Stimulated activated CD4-positive, alpha-beta T cell treated with anti-CD3 and anti-CD28 coated beads, Interleukin-1b, Interleukin-23, amount 100 ng/mL, for 1 hour (primary cell): ENCODE data around the gene HES4.
A peak's percentile ranks its signal among the peaks of the same experiment; 100 is the strongest.
"Not testable (repeated sequence)": the region's sequence is repeated elsewhere in the genome, so short reads cannot be mapped to it uniquely, and the experiment has no call there.

Experiments used
- DNase-seq, 2 donors: peaks; one replicate each; pipeline ENCODE4 v3.0.0-alpha.2; 2020; ENCODE audit warnings: low read depth in 2 of 2

The HES4 gene

GRCh38 chr1:998745-998994, 1.2 kb downstream of the HES4 start:
- DNase-seq = no peak

DNA sequence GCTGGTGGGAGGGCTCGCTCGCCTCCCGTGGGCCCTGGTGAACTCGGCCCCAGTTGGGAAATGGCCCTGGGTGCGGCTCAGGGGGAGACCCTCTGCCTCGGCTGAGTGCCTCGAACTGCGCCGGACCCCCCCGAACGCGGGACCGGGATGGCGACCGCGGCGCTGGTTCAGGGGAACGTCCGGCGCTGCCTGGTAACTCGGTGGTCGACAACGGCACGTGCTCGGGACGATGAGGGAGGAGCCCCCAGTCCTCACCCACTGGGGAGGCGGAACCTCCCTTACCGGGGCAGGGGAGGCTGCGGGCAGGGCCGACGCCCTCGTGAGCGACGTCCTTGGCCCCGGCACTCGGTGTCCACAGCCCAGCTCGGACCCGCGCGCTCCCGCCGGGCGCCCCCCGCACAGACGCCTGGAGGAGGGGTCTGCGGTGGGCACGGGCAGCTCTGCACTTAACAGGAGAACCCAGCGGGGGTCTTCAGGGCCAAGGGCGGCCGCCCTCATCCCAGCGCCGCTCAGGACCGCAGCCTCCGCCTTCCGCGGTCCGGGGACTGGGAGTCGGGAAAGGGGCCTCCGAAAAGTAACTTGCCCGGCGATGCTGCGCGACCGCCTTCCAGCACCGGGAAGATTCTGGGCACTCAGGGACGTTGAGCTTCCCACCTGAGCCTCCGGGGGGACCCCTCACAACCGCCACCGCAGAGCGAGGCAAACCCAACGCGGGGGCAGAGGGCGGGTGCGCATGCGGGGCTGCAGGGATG, 1.7 kb downstream of the HES4 start:
- DNase-seq = no peak

DNA sequence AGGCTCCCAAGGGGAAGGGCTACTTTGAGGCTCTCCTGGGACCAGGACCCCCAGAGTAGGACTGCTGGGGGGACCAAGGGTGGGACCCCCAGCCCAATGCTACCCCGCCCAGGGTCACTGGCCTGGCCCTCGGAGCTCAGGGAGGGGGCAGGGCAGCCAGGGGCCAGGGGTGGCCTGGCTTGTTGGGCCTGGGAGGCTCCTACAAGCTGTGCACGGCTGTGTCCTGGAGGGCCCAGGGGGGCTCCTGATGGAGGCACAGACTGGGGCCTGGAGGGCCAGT, 2.2 kb downstream of the HES4 start:
- DNase-seq = no peak

GRCh38 chr1:996851-997712, 2.8 kb downstream of the HES4 start:
- DNase-seq = no peak

DNA sequence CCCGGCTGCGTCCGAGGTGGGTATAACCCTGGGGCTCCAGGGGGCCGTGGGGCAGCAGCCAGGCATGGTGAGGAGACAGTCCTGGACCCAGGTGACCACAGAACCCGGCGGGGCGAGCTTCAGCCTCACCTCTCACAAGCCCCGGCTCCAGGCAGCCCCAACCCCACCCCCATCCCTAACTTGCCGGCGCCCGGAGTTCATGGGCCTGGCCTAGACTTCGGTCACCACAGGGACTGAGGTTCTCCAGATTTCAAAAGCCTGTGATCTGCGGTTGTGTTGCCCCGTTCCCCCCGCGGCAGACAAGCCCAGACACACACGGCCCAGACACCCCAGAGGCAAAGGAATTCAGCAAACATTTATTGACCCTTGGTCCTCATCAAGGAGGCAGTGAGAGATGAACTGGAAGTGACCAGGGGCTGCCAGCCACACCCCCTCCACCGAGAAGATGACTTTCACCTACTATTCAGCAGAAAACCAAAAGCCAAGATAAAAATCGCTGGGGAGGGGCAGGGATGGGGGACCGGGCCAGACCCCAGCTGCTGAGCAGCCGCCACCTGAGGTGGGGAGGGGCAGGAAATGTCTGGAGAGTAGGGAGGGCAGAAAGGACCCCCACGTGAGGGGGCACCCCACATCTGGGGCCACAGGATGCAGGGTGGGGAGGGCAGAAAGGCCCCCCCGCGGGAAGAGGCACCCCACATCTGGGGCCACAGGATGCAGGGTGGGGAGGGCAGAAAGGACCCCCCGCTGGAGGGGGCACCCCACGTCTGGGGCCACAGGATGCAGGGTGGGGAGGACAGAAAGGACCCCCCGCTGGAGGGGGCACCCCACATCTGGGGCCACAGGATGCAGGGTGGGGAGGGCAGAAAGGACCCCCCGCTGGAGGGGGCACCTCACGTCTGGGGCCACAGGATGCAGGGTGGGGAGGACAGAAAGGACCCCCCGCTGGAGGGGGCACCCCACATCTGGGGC, 3.9 kb downstream of the HES4 start:
- DNase-seq = no peak

DNA sequence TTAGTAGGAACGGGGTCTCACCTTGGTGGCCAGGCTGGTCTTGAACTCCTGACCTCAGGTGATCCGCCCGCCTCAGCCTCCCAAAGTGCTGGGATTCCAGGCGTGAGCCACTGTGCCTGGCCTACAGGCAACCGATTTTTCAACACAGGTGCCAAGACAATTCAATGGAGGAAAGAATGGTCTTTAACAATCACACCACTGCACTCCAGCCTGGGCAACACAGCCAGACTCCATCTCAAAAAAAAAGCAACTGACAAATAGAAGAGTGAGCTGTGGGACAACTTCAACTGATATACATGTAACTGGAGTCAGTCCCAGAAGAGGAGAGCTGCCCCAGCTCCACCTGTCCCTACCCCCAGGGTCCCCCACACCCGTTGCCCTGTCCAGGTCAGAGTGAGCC, 5.4 kb downstream of the HES4 start:
- not testable (repeated sequence) for DNase-seq

- DNase-seq = no peak
These were observed 6.4 kb downstream of the HES4 start for GRCh38 chr1:993379-993995.

- no peak for DNase-seq
These were observed 7.5 kb downstream of the HES4 start for GRCh38 chr1:992362-992761.

- no peak for DNase-seq
These were observed 8.0 kb downstream of the HES4 start for GRCh38 chr1:991895-992294.

DNA sequence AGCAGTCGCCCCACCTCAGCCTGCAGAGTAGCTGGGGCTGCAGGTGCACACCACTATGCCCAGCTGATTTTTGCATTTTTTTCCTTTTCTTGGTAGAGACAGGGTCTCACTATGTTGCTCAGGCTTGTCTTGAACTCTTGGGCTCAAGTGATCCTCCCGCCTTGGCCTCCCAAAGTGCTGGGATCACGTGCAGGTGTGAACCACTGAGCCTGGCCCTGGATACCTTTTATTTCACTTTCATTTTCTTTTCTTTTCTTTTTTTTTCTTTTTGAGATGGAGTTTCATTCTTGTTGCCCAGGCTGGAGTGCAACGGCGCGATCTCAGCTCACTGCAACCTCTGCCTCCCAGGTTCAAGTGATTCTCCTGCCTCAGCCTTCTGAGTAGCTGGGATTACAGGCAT, 8.6 kb downstream of the HES4 start:
- not testable (repeated sequence) for DNase-seq

GRCh38 chr1:988061-988460, 11.8 kb downstream of the HES4 start:
- DNase-seq = not testable (repeated sequence)

GRCh38 chr1:985126-985525, 14.8 kb downstream of the HES4 start:
- no peak for DNase-seq

GRCh38 chr1:984476-984814, 15.5 kb downstream of the HES4 start:
- DNase-seq = no peak

- peak in 1 of 2 donors; percentile 52 for DNase-seq
These were observed 16.0 kb downstream of the HES4 start for GRCh38 chr1:983798-984475.

DNA sequence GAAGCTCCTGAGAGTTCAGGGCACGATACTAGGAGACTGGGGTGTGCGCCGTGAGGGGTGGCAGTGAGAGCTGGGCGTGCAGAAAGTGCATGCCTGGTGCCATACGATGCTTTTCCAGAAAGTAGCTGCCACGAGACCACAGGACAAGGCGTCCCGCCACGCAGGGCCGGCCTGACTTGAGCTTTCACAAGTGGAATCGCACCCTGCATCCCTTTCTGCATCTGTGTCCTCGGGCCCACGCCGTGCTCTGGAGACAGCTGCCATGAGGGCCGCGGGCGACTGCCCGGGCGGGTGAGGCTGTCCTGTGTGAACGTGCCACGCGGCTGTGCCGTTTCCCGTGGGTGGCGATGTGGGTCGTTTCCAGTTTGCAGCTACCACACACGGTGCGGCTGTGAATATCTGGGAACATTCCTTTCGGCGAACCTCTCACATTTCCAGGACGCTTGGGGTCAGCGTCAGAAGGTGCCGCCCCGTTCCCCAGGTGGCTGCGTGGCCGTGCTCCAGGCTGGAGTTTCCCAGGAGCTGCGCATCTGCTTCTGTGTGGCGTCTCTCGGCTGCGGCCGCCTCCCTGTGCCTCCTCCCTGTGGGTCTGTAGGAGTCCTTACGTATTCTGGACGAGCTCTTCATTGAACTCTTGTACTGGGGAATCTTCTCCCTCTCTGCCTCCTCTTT, 17.0 kb downstream of the HES4 start:
- DNase-seq = no peak

DNA sequence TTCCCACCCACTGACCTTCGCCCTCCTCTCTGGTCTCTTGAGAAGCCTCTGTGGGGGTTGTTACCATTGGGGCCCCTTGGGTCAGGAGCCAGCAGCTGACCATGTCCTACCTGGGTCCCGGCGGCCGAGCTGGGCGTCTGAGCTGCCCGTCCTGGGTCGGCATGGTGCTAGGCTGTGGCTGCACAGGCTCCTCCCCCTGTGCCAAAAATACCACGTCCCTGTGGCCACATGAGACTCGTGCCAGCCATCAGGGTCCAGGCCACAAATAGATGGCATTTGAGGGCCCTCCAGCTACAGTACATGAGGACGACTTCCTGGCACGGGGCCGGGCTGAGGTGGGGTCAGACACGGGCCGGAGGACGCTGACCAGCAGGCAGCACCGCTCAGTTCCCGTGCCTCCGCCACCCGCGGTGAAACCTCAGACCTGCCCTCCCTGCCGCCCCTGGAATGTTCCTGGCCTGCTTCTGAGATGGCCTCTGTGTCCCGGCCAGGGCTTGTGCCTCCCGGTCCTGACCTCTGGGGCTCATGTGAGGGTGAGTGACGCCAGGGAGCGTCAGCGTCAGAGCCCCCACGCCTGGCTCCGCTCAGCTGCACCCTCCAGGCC, 17.8 kb downstream of the HES4 start, which contains the start of gene PERM1:
Gene PERM1, minus strand, starts transcription at position 139 of the 604 bp plus-strand sequence. CDS start 1,064 bp downstream, outside the sequence.
- no peak for DNase-seq

DNA sequence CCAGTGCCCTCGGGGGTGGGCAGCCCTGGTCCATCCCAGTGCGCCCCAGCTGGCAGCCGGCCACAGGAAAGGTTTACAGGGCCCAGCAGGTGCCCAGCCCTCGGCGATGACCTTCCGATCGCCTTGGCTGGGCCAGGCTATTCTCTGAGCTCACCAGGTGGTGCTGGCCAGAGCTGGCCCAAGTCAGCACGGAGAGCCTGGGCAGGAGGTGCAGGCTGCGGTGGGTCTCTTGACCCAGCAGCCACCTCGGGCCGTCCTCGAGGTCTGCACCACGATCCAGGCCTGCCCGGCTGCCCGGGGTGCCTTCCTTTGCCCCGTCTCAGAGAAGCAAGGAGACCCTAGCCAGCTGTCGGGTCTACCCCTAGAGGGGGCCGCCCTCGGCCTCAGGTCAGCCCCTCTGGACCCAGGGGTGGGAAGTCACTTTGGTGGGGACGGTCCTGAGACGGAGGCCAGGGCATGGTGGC, 18.4 kb downstream of the HES4 start:
- no peak for DNase-seq

DNA sequence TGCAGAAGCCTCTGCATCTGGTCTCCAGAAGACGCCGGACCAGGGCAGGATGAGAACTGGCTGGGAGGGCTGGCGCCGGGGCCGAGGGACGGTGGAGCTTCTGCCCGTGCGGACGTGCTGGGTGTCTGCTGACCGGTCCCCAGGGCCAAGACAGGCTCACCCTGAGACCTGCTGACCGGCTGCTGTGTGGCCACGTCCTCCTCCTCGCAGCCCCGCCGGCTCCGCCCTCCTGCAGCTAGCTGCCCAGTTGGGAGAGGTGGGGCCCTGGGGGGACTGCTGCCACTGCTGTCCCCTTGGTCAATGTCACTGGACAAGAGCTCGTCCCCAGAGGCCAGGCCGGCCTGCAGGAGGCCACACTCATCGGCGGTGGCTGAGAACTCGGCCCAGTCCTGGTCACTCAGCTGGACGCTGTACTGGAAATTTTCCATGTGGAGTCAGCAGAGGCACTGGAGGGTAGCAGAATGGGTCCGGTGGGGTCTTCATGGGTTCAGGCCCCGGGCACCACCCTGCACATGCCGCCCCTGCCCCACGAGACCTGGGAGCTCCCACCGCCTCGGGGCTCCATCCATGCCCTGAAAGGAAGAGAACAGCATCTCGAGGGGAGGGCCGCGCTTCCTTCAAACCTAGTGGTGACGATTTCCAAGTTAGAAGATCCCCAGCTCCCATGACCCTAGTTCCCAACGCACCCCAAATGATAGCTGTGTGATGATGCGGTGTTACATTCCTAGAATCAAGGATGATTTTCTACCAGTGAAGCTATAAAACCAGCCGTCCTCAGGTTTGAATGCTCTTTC, 19.1 kb downstream of the HES4 start:
- DNase-seq = no peak

- no peak for DNase-seq
These were observed 19.7 kb downstream of the HES4 start for GRCh38 chr1:980137-980571.

- DNase-seq = no peak
These were observed 20.2 kb downstream of the HES4 start for GRCh38 chr1:979744-980072.
